ENCODE data around the gene CREB1. TPM values are rescaled to one million over a fixed set of nuclear protein-coding genes. Genes with fewer than 3 reads are reported as not detected.

The CREB1 gene
- total and polyA plus RNA-seq, 10 of the 15 experiments (the other 5 are each of a cell fraction or from before 2014, with no cell fraction given) = 13.4 to 76.9 (median 39.5) TPM

DNA sequence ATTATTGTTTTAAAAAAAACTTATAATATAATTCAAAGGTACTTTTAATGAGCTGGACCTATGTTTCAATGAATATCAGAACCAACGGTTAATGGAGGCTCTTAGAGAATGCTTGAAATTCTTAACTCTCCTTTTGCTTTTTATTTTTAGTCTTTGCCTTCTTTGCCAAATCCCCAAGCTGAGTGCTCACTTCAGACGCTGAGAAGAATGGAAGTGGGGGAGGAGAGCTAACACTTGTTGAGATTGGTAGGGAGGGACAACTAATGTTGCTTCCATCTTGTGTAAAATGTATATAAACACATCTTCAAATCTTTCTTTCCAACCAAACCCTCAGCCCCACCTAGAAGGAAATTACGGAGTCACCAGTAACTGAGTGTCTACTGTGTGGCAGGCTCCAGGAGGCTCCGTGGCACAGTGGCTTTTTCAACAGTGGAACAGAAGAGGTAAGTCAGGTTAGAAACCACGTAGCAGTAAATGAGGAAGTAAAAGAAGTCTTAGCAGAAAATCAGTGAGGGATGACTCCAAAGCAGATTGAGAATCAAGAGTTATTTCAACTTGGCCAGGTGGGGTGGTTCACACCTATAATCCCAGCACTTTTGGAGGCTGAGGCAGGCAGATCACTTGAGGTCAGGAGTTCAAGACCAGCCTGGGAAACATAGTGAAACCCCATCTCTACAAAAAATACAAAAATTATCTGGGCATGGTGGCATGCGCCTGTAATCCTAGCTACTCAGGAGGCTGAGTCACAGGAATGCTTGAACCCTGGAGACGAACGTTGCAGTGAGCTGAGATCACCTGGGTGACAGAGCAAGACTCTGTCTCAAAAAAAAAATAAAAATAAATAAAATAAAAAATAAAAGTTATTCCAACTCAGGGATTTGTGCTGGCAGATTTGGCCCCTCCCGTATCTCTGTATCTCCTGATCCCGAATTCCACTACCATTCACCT, 45.0 kb upstream of the CREB1 start (continued):
- TF ChIP-seq, protein P1, sequence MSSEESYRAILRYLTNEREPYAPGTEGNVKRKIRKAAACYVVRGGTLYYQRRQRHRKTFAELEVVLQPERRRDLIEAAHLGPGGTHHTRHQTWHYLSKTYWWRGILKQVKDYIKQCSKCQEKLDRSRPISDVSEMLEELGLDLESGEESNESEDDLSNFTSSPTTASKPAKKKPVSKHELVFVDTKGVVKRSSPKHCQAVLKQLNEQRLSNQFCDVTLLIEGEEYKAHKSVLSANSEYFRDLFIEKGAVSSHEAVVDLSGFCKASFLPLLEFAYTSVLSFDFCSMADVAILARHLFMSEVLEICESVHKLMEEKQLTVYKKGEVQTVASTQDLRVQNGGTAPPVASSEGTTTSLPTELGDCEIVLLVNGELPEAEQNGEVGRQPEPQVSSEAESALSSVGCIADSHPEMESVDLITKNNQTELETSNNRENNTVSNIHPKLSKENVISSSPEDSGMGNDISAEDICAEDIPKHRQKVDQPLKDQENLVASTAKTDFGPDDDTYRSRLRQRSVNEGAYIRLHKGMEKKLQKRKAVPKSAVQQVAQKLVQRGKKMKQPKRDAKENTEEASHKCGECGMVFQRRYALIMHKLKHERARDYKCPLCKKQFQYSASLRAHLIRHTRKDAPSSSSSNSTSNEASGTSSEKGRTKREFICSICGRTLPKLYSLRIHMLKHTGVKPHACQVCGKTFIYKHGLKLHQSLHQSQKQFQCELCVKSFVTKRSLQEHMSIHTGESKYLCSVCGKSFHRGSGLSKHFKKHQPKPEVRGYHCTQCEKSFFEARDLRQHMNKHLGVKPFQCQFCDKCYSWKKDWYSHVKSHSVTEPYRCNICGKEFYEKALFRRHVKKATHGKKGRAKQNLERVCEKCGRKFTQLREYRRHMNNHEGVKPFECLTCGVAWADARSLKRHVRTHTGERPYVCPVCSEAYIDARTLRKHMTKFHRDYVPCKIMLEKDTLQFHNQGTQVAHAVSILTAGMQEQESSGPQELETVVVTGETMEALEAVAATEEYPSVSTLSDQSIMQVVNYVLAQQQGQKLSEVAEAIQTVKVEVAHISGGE (CRISPR knock-in tag; IDR thresholded peaks at IDR 0.05) = no peak
- 0 out of 2 replicates have a peak, but pooled peaks have one; percentile 22 for TF ChIP-seq CREM (IDR thresholded peaks at IDR 0.05; ENCODE audit: low read depth)
- peak; percentile 19; the same call in 1 of the 2 replicates for TF ChIP-seq NFIC (IDR thresholded peaks at IDR 0.05; ENCODE audit: low read depth, low read length)
- no peak for TF ChIP-seq ZBED1 (IDR thresholded peaks at IDR 0.05; ENCODE audit: borderline replicate concordance)
- TF ChIP-seq, protein P2, sequence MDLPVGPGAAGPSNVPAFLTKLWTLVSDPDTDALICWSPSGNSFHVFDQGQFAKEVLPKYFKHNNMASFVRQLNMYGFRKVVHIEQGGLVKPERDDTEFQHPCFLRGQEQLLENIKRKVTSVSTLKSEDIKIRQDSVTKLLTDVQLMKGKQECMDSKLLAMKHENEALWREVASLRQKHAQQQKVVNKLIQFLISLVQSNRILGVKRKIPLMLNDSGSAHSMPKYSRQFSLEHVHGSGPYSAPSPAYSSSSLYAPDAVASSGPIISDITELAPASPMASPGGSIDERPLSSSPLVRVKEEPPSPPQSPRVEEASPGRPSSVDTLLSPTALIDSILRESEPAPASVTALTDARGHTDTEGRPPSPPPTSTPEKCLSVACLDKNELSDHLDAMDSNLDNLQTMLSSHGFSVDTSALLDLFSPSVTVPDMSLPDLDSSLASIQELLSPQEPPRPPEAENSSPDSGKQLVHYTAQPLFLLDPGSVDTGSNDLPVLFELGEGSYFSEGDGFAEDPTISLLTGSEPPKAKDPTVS (IDR thresholded peaks at IDR 0.05; ENCODE audit: low read depth, low read length) = no peak
- no peak for TF ChIP-seq EED (IDR thresholded peaks at IDR 0.05; ENCODE audit: low read depth)
- 0 out of 2 replicates have a peak, but pooled peaks have one; percentile 2 for TF ChIP-seq RAD21 (IDR thresholded peaks at IDR 0.05; ENCODE audit: insufficient read depth, low read depth, low read length)
- TF ChIP-seq, protein P3, sequence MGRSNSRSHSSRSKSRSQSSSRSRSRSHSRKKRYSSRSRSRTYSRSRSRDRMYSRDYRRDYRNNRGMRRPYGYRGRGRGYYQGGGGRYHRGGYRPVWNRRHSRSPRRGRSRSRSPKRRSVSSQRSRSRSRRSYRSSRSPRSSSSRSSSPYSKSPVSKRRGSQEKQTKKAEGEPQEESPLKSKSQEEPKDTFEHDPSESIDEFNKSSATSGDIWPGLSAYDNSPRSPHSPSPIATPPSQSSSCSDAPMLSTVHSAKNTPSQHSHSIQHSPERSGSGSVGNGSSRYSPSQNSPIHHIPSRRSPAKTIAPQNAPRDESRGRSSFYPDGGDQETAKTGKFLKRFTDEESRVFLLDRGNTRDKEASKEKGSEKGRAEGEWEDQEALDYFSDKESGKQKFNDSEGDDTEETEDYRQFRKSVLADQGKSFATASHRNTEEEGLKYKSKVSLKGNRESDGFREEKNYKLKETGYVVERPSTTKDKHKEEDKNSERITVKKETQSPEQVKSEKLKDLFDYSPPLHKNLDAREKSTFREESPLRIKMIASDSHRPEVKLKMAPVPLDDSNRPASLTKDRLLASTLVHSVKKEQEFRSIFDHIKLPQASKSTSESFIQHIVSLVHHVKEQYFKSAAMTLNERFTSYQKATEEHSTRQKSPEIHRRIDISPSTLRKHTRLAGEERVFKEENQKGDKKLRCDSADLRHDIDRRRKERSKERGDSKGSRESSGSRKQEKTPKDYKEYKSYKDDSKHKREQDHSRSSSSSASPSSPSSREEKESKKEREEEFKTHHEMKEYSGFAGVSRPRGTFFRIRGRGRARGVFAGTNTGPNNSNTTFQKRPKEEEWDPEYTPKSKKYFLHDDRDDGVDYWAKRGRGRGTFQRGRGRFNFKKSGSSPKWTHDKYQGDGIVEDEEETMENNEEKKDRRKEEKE (IDR thresholded peaks at IDR 0.05) = no peak
- no peak for TF ChIP-seq CREB1 (IDR thresholded peaks at IDR 0.05; ENCODE audit: low read depth)
- no peak for TF ChIP-seq KDM1A (IDR thresholded peaks at IDR 0.05; ENCODE audit: borderline replicate concordance)
- 0 out of 2 replicates have a peak, but pooled peaks have one; percentile 39 for TF ChIP-seq ZNF217 (IDR thresholded peaks at IDR 0.05)
- peak; percentile 31 for TF ChIP-seq IKZF1 (conservative IDR thresholded peaks at IDR 0.05)
